NCI-H226 (cell line): ENCODE measurements around the gene UQCC5.
A peak's percentile ranks its signal among the peaks of the same experiment; 100 is the strongest.

Experiments
- DNase-seq: peaks from one replicate; pipeline ENCODE4 v3.0.0-alpha.2; 2015

The UQCC5 gene

GRCh38 chr3:52536369-52537164 lies at the start of gene UQCC5:
Gene UQCC5, plus strand, starts transcription at chr3:52536605. Its CDS starts 151 bp downstream, at chr3:52536756.
- peak; percentile 89 for DNase-seq

GRCh38 chr3:52487050-52487787 lies 49.2 kb upstream of the UQCC5 start:
- DNase-seq, result no peak

- DNase-seq, result no peak
Observed at GRCh38 chr3:52487788-52488691, 48.4 kb upstream of the UQCC5 start.

- DNase-seq, result no peak
Observed at GRCh38 chr3:52488746-52489145, 47.7 kb upstream of the UQCC5 start.

GRCh38 chr3:52489453-52489852 lies 47.0 kb upstream of the UQCC5 start:
- DNase-seq, result no peak

GRCh38 chr3:52490035-52490938 lies 46.1 kb upstream of the UQCC5 start:
- DNase-seq, result no peak

GRCh38 chr3:52490939-52491526 lies 45.4 kb upstream of the UQCC5 start:
- DNase-seq, result no peak

GRCh38 chr3:52492059-52492458 lies 44.3 kb upstream of the UQCC5 start:
- DNase-seq, result no peak

- DNase-seq, result no peak
Observed at GRCh38 chr3:52493232-52494017, 43.0 kb upstream of the UQCC5 start.

- no peak for DNase-seq
Observed at GRCh38 chr3:52494445-52494844, 42.0 kb upstream of the UQCC5 start.

- DNase-seq, result no peak
Observed at GRCh38 chr3:52494886-52495495, 41.4 kb upstream of the UQCC5 start, which contains the start of gene STAB1. Gene STAB1, plus strand, starts transcription at chr3:52495338. Its CDS starts 76 bp downstream, at chr3:52495414.

GRCh38 chr3:52495777-52496602 lies 40.4 kb upstream of the UQCC5 start:
- no peak for DNase-seq

GRCh38 chr3:52498137-52499054 lies 38.0 kb upstream of the UQCC5 start:
- no peak for DNase-seq

- no peak for DNase-seq
Observed at GRCh38 chr3:52501046-52501445, 35.4 kb upstream of the UQCC5 start.

- DNase-seq, result no peak
Observed at GRCh38 chr3:52502001-52502400, 34.4 kb upstream of the UQCC5 start.

GRCh38 chr3:52502808-52503350 lies 33.5 kb upstream of the UQCC5 start:
- no peak for DNase-seq

GRCh38 chr3:52503788-52504424 lies 32.5 kb upstream of the UQCC5 start:
- DNase-seq, result no peak
